HG03378 (cell line): ENCODE measurements around the gene NUBP1.
"Not testable (repeated sequence)": the region's sequence is repeated elsewhere in the genome, so short reads cannot be mapped to it uniquely, and the experiment has no call there.

ENCODE experiments used
- ATAC-seq: cut with Tn5 transposase; IDR thresholded peaks from one replicate; pipeline ENCODE4 v1.9.1; 2021; ENCODE audit warnings: mild to moderate bottlenecking, moderate library complexity; ENCODE audit not compliant: unreplicated experiment

NUBP1 gene

DNA sequence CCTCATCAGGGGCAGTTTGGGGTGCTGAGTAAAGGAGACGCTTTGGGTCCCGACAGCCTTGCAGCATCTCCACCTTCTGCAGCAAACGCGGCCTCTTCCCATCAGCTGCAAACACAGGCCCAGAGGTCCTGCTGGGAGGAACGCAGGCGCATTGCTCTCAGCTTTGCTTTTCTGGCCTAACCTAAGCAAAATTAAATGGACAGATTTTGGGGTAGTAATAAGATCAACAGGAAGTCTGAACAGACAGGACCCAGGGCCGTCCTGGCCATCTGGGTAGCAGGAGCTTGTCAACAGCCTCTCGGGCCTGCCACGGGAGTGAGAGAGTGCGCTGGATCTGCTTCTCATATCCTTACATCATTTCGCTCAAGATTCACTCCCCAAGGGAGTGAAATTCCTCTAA, 7.2 kb downstream of the NUBP1 start:
- ATAC-seq: no peak

GRCh38 chr16:10751291-10751697, 7.7 kb downstream of the NUBP1 start:
- ATAC-seq: no peak

DNA sequence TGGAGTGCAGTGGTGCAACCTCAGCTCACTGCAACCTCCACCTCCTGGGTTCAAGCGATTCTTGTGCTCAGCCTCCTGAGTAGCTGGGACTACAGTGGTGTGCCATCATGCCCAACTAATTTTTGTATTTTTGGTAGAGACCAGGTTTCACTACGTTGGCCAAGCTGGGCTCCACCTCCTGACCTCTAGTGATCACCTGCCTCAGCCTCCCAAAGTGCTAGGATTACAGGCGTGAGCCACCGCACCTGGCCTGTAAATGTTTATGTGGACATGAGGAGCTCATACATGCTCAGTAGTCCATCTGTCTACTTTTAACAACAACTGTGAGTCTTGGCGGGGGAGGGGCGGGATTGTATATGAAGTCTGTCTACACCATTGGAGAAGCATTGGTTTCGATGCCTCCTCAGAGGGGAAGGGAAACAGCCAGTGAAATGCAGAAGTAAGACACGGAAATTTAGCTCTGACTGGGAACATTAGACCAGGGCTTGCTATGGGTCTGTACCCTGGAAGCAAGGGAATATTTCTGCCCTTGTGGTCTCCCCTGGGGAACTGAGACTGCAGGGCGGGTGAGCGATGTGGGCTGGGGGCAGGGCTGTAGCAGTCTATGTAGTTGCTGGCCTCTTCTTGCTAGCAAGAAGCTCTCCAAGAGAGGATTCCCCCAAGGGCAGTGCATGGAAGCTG, 9.3 kb downstream of the NUBP1 start:
- peak; percentile 40 for ATAC-seq

GRCh38 chr16:10753670-10754069, 10.0 kb downstream of the NUBP1 start:
- ATAC-seq: no peak

DNA sequence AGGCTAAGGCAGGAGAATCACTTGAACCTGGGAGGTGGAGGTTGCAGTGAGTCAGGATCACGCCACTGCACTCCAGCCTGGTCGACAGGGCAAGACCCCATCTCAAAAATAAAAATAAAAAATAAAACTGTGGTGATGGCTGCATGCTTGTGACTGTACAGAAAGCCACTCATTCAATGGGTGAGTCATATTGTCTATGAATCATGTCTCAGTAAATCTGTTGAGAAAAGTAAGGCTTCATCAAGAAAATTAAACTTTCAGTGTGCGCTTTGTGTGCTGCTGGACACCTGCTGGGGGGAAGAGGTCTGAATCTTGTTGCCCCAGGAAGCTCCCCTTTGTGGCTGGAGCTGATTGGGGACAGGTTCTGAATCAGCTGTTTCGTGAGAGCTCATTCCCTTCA, 11.3 kb downstream of the NUBP1 start:
- no peak for ATAC-seq

DNA sequence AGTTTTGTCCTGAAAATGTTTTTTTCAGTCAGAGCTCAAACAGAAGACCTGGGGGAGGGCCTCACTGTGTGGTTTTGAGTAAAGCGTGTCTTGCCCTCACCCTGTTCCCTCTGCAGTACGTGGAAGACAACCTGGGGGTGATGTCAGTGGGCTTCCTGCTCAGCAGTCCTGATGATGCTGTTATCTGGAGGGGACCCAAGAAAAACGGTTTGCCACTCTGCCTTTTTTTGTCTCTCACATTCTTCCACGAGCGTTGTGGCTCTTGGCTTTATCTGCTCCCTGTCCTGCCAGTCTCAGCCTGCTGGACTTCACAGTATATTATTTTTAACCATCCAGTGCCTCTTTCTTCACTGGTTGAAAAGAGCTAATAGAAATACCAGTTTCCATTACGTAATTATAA, 12.9 kb downstream of the NUBP1 start:
- no peak for ATAC-seq

DNA sequence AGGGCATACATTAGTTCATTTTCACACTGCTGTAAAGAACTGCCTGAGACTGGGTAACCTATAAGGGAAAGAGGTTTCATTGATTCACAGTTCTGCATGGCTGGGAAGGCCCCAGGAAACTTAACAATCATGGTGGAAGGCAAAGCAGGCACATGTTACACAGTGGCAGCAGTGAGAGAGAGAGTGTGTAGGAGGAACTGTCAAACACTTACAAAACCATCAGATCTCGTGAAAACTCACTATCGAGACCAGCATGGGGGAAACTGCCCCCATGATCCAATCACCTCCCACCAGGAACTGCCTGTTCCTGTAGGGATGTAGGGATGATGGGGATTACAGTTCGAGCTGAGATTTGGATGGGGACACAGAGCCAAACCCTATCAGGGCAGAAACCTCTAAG, 17.2 kb downstream of the NUBP1 start:
- no peak for ATAC-seq

GRCh38 chr16:10761373-10761772, 17.7 kb downstream of the NUBP1 start:
- no peak for ATAC-seq

DNA sequence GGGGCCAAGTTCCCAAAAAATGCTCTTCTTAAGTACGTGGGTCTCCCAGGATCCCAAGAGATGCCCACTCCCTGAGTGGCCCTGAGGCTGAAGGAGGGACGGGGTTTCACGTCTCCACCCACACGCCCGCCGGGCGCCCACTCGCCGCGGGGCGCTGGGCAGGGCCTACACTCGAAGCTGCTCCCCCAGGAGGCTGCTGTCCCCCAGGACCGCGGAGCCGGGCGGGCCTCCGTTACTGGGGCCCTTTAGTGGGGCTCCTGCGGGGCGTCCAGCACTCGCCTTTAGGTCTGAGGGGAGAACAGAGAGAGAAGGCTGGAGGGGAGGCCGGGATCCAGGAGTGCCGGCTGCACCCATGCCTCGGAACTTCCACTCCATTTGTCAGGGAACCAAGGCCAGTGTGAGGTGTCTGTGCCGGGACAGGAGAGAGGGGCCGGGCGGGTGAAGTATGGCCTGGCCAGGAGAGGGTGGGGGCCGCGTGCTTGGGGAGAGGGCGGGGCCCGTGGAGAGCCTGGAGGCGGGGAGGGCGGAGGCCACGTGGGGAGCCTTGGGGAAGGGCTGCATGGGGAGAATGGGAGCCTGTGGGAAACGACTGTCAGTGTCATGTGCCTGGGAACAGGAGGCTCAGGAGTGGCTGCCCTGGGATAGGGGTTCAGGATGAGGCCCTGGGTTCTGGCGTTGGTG, 18.8 kb downstream of the NUBP1 start:
- no peak for ATAC-seq

- no peak for ATAC-seq
Observed at GRCh38 chr16:10763456-10763855, 19.8 kb downstream of the NUBP1 start.

- ATAC-seq: peak; percentile 80
Observed at GRCh38 chr16:10765772-10766171, 22.1 kb downstream of the NUBP1 start.

- no peak for ATAC-seq
Observed at GRCh38 chr16:10767127-10767526, 23.5 kb downstream of the NUBP1 start.

DNA sequence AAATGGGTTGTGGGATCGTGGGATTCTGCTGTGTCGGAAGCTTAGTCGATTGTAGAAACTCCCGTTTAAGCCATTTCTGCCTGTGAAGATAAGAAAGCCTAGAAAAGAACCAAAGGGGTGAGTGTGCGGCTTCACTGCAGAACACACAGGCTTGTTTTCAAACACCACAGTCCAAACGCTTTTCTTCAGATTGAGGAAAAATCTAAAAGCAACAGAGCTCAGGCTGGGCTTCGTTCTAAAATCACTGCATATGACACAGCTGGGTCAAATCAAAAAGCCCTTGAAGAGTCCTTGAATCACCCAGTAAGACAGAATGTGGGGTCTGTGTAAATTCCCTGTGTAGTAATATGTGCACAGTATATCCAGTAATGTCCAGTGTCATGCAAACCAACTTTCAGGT, 25.7 kb downstream of the NUBP1 start:
- no peak for ATAC-seq

GRCh38 chr16:10770907-10771306, 27.3 kb downstream of the NUBP1 start:
- no peak for ATAC-seq

DNA sequence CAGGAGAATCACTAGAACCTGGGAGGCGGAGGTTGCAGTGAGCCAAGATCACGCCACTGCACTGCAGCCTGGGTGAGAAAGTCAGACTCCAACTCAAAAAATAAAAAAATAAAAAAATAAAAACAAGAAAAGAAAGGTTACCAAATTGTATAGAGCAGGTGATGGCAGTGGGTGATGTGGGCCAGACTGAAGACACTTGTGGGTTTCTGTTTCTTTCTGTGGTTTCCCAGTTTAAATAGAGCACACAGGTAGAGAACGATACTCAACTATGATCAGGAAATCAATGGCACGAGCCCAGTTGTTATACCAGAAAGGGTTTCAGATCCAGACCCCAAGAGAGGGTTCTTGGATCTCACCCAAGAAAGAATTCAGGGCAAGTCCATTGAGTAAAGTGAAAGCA, 32.6 kb downstream of the NUBP1 start:
- ATAC-seq: peak; percentile 67

GRCh38 chr16:10776923-10777322, 33.3 kb downstream of the NUBP1 start:
- not testable (repeated sequence) for ATAC-seq

DNA sequence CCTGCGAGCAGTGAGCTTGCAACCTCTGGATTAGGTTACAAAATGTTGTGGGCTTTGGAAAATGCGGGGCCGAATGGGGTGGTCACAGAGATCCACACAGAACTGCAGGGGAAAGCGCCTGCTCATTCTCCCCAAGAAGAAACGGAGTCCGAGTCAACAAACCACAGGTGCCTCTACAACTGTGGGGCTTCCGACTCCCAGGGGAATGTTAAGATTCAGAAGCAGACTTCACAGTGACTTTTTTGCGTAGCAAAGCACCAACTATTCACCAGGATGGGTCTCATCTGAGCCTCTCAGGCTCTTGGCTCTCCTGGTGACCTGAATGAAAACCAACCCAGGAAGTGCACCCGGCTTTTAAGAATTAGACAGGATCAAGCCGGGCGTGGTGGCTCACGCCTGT, 33.7 kb downstream of the NUBP1 start:
- ATAC-seq: no peak

DNA sequence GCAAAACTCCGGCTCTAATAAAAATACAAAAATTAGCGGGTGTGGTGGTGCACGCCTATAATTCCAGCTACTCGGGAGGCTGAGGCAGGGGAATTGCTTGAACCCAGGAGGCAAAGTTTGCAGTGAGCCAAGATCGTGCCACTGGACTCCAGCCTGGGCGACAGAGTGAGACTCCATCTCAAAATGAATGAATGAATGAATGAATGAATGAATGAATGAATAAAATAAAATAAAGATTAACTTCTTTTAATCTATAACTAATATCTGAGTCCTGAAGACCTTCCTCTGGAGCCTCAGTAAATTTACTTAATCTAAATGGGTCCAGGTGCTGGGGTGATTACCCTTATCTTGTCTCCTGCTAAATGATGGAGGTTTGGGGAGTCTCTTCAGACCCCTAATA, 36.3 kb downstream of the NUBP1 start:
- ATAC-seq: not testable (repeated sequence)

DNA sequence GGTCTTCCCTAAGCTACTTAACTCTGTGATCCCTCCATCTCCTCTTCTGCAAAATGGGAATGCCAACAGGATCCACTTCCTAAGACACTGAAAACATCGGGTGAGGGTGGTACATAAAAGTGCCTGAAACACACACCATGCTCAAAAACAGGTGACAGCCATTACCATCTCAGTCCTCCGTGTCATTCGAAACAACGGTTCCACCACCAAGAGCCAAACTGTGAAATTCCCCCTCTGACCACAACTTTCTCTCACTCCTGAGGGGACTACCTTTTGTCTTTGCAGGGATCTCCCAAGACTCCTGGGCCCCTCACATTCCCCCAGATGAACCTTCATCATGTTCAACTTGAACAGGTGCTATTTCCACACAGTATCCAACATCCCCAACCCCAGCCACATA, 37.0 kb downstream of the NUBP1 start:
- ATAC-seq: no peak

GRCh38 chr16:10782628-10783027, 39.0 kb downstream of the NUBP1 start:
- ATAC-seq: no peak

- no peak for ATAC-seq
Observed at GRCh38 chr16:10787304-10787703, 43.7 kb downstream of the NUBP1 start.

DNA sequence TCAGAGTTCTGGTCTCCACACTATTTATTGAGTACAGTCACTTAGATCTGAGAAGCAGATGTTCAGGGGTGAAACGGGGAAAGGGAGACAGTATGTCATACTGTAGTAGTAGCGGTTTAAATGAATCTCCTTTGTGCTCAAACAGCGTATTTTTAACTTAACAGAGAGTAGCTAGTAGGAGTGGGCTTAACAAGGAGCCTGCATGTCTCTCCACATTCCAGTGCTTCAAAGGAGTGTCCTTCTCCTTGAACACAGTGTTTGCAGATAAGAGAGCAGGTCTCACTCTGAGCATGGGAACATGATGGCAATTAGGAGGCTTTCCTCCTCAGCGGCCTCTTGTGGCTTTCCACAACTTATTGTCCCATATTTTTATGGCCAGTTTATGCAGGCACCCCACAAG, 45.0 kb downstream of the NUBP1 start:
- not testable (repeated sequence) for ATAC-seq

DNA sequence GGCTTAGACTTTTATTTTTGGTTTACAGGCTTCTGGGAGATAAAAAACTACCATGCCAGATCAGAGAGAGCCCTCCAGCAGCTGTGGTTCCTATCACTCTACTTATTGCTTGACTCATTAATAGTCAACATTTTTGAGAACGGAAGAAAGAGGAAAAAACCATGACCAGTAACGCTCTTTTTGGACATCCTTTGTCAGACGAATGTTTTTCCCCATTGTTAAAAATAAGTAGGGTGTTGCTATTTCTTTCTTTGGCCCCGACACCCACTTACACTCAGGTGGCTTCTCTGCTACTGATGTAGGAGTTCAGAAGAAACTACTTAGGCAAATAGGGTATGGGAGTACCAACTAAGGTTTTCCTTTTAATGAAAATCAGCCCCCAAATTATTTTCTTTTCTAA, 47.4 kb downstream of the NUBP1 start:
- no peak for ATAC-seq
